Psoas muscle (tissue), 8 donors: Measurements from ENCODE around the gene SLAMF6. TPM values are rescaled to one million over a fixed set of nuclear protein-coding genes. Genes with fewer than 3 reads are reported as not detected.
"Not testable (repeated sequence)": the region's sequence is repeated elsewhere in the genome, so short reads cannot be mapped to it uniquely, and the experiment has no call there.

Source experiments
- ATAC-seq, 4 donors: fragments of 200-7000 bp; cut with Tn5 transposase; one replicate each; pipeline ENCODE4 v1.9.1; 2020; ENCODE audit warnings: moderate library complexity in 3 of 4, mild to moderate bottlenecking in 2 of 4
- DNase-seq, 2 donors: peaks; one replicate each; pipeline ENCODE4 v3.0.0-alpha.2; 2020
- H3K27ac ChIP-seq: fragments of 200-600 bp; one replicate; pipeline ENCODE4 v1.8.0; 2022
- H3K27me3 ChIP-seq, 3 donors: fragments of 200-600 bp in 1 of 3; one replicate each; pipeline versions ENCODE4 v1.6.1 to v1.8.0; 2013 to 2022; ENCODE audit warnings: low read length in 2 of 3, mild to moderate bottlenecking in 2 of 3, moderate library complexity in 1 of 3; ENCODE audit not compliant: insufficient read depth in 3 of 3
- H3K36me3 ChIP-seq, 2 donors: fragments of 200-600 bp in 1 of 2; one replicate each; pipeline versions ENCODE4 v1.6.1 to v1.8.0; 2013 to 2022; ENCODE audit warnings: low read depth in 1 of 2, mild to moderate bottlenecking in 1 of 2, moderate library complexity in 1 of 2; ENCODE audit not compliant: insufficient read depth in 1 of 2
- H3K4me1 ChIP-seq: fragments of 200-600 bp; one replicate; pipeline ENCODE4 v1.8.0; 2022
- H3K4me3 ChIP-seq: fragments of 200-600 bp; one replicate; pipeline ENCODE4 v1.8.0; 2022; ENCODE audit warnings: mild to moderate bottlenecking
- H3K9me3 ChIP-seq: fragments of 200-600 bp; one replicate; pipeline ENCODE4 v1.8.0; 2022
- CTCF ChIP-seq: fragments of 200-600 bp; IDR thresholded peaks from one replicate; pipeline ENCODE4 v1.8.0; 2022; ENCODE audit warnings: antibody characterized with exemption
- WGBS, 3 donors: extraction: QIAGEN DNeasy Blood & Tissue Kit; methylation state at CpG; one replicate each; pipeline versions ENCODE4 v1.1.6 to v1.1.7; 2013; 5-methylcytosine and 5-hydroxymethylcytosine counted together
- intact Hi-C, 2 donors: fragments of 100-400 bp; cut with DNase I; formaldehyde crosslinking; loops; one replicate each; pipeline versions ENCODE4 v1.11.0 to v1.14.2; 2022
- polyA plus RNA-seq, 3 donors: library from polyadenylated mRNA; stranded (reverse); fragments of 200-250 nt; gene quantifications; one replicate each; pipeline ENCODE4 v1.2.3, GENCODE V29; 2013
- total RNA-seq, 4 donors: library from RNA; stranded (reverse); fragmentation: NEBNext Ultra II Directional in 2 of 4; extraction: Animal tissue kit (Norgen Biotek cat#: 25700) in 2 of 4; gene quantifications; one replicate each; pipeline versions ENCODE4 v1.2.1 to v1.2.4, GENCODE V29; 2021 to 2023
- donor health status: healthy with polysubstance abuse.
- donor health status: DM: no; HTN: no; CAD: no; lungs with moderate emphysema.
- donor health status: Bipolar disorder and iron deficiency.
- donor health status: healthy.
- donor health status: DM: yes; HTN: yes; CAD: no.
- donor health status: DM: no; HTN: no; CAD: no.
- donor health status: DM: no; HTN: no; CAD: no.
- donor health status: DM: yes; HTN: yes; CAD: no.

Gene SLAMF6
- total and polyA plus RNA-seq, 7 donors: 0.08 to 0.34 (median 0.19) TPM; not detected in 1

- DNase-seq (no peak), ATAC-seq (no peak)
- Histone ChIP-seq H3K4me1 (no peaks in the 10 kb centered on the region), H3K9me3 (peaks cover 8% of the 10 kb centered on the region), H3K4me3 (no peak overlapping the region), H3K27me3 (peaks cover 0 to 4% (median 2%) of the 10 kb centered on the region in 3 donors), H3K27ac (no peak overlapping the region), H3K36me3 (no peaks in the 10 kb centered on the region)
- no peak for TF ChIP-seq CTCF
- intact Hi-C loops: no loop called here
- 74 to 83% (median 76%) methylated on average over 5 of the region's 5 CpGs for WGBS, 3 donors
These were observed 44.3 kb upstream of the SLAMF6 start for GRCh38 chr1:160567341-160567740.

GRCh38 chr1:160565564-160565963, 42.5 kb upstream of the SLAMF6 start:
- 33 to 43% (median 39%) methylated on average over 4 of the region's 4 CpGs for WGBS, 3 donors
- Histone ChIP-seq H3K9me3 (peaks cover 8% of the 10 kb centered on the region), H3K36me3 (no peaks in the 10 kb centered on the region), H3K4me1 (no peaks in the 10 kb centered on the region), H3K27me3 (peaks cover 0 to 4% (median 2%) of the 10 kb centered on the region in 3 donors), H3K4me3 (no peak overlapping the region), H3K27ac (no peak overlapping the region)
- ATAC-seq (no peak), DNase-seq (no peak)
- TF ChIP-seq CTCF: no peak
- intact Hi-C loops: no loop called here

- ATAC-seq, H3K36me3 ChIP-seq, DNase-seq, H3K4me3 ChIP-seq, H3K4me1 ChIP-seq, H3K27ac ChIP-seq, intact Hi-C loops, H3K9me3 ChIP-seq, H3K27me3 ChIP-seq: not testable (repeated sequence)
- 53 to 69% (median 65%) methylated on average over 1 of the region's 1 CpG for WGBS, 3 donors
These were observed 40.2 kb upstream of the SLAMF6 start for GRCh38 chr1:160563230-160563629.

GRCh38 chr1:160562745-160563144, 39.7 kb upstream of the SLAMF6 start:
- H3K4me1 ChIP-seq: not testable (repeated sequence)
- 65 to 81% (median 76%) methylated on average over 2 of the region's 2 CpGs for WGBS, 3 donors

GRCh38 chr1:160560806-160561205, 37.8 kb upstream of the SLAMF6 start:
- H3K9me3 ChIP-seq: peaks cover 8% of the 10 kb centered on the region
- DNase-seq: no peak
- TF ChIP-seq CTCF: no peak
- ATAC-seq: no peak
- H3K27me3 ChIP-seq: peaks cover 0 to 2% (median 2%) of the 10 kb centered on the region in 3 donors
- H3K27ac ChIP-seq: no peak overlapping the region
- no peaks in the 10 kb centered on the region for H3K4me1 ChIP-seq
- no peak overlapping the region for H3K4me3 ChIP-seq
- H3K36me3 ChIP-seq: no peaks in the 10 kb centered on the region
- intact Hi-C loops: no loop called here

More at GRCh38 chr1:160562745-160563144, 39.7 kb upstream of the SLAMF6 start:
- H3K27ac ChIP-seq, DNase-seq, intact Hi-C loops, ATAC-seq, H3K27me3 ChIP-seq, H3K4me3 ChIP-seq, H3K9me3 ChIP-seq, H3K36me3 ChIP-seq: not testable (repeated sequence)

GRCh38 chr1:160560045-160560705, 37.1 kb upstream of the SLAMF6 start:
- DNase-seq: no peak
- Histone ChIP-seq H3K9me3 (peaks cover 8% of the 10 kb centered on the region), H3K27me3 (peaks cover 0 to 2% (median 0%) of the 10 kb centered on the region in 3 donors), H3K27ac (no peak overlapping the region), H3K4me3 (no peak overlapping the region), H3K4me1 (no peaks in the 10 kb centered on the region), H3K36me3 (no peaks in the 10 kb centered on the region)
- intact Hi-C loops: no loop called here
- WGBS, 3 donors: 75 to 83% (median 80%) methylated on average over 4 of the region's 4 CpGs
- TF ChIP-seq CTCF: no peak
- ATAC-seq: no peak

GRCh38 chr1:160559437-160559836, 36.4 kb upstream of the SLAMF6 start:
- WGBS, 3 donors: 58 to 83% (median 77%) methylated on average over 3 of the region's 3 CpGs
- DNase-seq, intact Hi-C loops, H3K9me3 ChIP-seq, H3K4me3 ChIP-seq, H3K27me3 ChIP-seq, H3K4me1 ChIP-seq, ATAC-seq, H3K36me3 ChIP-seq, H3K27ac ChIP-seq: not testable (repeated sequence)
